ENCODE measurements around the gene UBE2O. TPM values are rescaled to one million over a fixed set of nuclear protein-coding genes. Genes with fewer than 3 reads are reported as not detected.
"Not testable (repeated sequence)": the region's sequence is repeated elsewhere in the genome, so short reads cannot be mapped to it uniquely, and the experiment has no call there.

UBE2O gene
- polyA plus RNA-seq, 4 donors, result 21.9 to 28.7 (median 25.6) TPM

DNA sequence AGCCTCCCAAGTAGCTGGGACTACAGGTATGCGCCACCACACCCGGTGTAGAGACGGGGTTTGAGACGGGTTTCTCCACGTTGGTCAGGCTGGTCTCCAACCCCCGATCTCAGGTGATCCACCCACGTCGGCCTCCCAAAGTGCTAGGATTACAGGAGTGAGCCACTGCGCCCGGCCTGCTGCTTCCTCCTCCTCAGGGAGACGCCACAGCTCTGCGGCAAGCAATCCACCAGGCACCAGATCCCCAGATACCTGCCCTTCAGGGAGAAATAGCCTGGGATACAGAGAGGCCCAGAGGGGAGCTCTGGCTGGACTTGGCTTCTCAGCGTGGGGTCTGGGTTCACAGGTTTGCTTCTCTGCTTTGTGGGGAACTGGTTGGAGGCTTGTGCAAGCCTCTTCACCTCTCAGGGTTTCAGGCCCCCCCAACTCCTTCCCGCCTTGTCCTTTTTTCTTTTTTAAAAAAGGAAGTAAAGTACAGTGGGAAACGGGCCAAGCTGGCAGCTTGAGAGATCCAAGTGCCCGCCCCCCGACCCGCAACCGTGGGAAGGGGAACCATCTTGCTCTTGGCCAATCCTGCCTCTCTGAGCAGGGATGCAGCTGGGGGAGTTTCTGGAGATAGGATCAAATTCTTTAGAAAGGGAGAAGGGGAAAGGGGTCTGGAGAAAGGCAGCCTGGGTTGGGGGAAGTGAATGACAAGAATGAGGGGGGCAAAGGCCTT lies 71.2 kb downstream of the UBE2O start:
- DNase-seq (ENCODE audit: low read depth in 4 of 4, low spot score in 3 of 4), result no peak

GRCh38 chr17:76379646-76380376 lies 73.1 kb downstream of the UBE2O start:
- no peak for DNase-seq (ENCODE audit: low read depth in 4 of 4, low spot score in 3 of 4)

DNA sequence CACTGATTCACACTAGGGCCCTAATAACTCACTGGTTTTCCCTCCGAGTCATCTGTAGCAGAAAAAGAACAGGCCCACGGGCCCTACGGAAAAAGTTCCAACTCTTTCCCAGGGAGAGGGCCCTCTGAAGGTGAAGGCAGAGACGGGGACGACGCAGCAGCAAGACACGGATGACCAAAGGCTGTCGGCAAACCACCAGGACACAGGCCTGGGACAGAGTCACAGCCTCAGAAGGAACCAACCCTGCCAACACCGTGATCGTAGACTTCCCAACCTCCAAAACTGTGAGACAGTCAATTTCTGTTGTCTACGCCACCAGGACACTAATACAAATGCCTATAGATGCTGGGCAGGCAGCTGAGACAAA lies 73.7 kb downstream of the UBE2O start:
- no peak for DNase-seq (ENCODE audit: low read depth in 4 of 4, low spot score in 3 of 4)

DNA sequence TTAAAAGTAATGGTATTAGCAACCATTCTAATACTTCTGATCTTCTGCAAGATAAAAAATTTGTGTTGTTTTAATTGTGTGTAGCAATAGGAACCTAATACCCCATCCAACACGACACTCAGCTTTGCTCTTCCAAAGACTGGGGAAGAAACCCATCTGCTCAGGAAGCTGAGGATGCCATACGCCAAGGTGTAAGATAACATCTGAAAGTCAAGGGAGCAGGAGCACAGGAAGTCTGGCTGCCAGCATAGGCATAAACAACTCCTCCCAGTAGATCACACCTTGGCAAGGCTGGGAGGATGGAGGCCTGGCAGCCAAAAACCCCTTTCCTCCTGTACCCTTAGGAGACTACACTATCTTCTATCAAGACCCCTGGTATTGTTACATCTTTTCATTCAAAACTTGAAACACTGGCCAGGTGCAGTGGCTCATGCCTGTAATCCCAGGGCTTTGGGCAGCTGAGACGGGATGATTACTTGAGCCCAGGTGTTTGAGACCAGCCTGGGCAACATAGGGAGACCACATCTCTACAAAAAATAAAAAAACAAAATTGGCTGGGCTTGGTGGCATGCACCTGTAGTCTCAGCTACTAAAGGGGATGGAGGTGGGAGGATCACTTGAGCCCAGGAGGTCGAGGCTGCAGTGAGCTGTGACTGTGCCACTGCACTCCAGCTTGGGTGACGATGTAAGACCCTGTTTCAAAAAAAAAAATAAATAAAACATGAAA lies 74.2 kb downstream of the UBE2O start:
- no peak for DNase-seq (ENCODE audit: low read depth in 4 of 4, low spot score in 3 of 4)

DNA sequence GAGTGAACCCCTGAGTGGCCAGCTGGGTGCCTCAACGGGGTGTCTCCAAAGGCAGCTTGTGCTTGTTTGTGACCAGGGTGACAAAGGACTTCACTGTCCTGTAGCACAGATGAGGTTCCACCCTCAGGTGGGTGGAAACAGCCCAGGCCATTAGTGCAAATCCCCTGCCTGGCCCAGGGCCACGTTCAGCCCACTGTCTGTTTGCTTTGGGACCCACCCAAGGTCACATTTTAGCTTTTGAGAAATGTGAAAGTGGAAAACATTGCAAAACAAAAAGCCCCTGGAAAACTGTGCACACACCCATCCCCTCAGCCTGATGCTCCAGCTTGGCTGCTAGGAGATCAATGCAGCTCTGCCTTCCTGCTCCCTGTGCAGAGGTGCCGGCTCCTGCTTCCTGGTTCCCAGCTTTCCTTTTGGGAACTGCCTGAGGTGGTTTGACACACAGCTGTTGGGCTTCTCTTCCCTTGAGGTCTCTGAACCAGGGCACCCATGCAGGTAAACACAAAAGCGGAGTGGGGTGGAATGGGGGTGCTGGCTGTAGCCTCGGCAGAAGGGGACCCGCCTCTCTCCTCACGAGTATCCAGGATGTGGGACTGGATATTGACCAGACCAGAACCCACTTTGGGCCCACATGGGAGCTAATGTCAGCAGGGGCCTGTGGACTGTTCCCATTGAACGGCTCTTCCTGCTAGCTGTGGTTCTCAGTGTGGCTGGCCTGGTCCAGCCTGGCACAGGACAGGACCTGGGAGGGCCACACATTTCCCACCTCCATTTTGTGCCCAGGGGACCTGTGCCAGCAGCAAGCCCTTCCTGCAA lies 76.4 kb downstream of the UBE2O start:
- no peak for DNase-seq (ENCODE audit: low read depth in 4 of 4, low spot score in 3 of 4)

DNA sequence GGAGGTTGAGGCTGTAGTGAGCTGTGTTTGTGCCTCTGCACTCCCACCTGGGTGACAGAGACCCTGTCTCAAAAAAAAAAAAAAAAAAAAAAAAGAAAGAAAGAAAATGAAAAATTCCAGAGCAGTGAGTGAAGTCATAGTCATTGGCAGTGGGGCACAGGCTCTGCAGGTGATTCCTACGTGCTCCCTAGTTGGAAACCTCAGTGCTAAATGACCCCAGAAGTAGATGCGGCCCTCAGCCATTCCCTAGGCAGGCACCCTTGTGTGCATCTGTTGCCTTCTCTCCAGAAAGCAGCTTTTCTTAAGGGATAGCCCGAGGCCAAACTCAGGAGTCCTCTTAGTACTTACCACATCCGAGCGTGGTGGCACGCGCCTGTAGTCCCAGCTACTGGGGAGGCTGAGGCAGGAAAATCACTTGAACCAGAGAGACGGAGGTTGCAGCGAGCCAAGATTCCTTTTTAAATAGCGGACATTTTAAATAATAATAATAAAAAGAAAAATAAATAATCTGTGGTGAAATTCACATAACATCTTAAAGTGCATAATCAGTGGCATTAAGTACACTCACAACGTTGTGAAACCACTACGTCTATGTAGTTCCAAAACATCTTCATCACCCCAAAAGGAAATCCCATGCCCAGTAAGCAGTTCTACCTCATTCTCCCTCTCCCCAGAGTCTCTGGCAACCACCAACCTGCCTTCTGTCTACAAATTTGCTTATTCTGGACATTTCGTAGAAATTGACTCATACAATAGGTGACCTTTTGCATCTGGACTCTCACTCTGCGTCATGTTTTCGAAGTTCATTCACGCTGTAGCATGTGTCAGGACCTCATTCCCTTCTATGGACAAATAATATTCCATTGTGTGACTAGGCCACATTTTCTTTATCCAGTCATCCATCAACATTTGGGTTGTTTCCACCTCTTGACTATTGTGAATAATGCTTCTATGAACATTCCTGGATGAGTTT lies 81.0 kb downstream of the UBE2O start:
- no peak for DNase-seq (ENCODE audit: low read depth in 4 of 4, low spot score in 3 of 4)

- DNase-seq (ENCODE audit: low read depth in 4 of 4, low spot score in 3 of 4), result no peak
Observed at GRCh38 chr17:76370261-76370993, 82.5 kb downstream of the UBE2O start.

- no peak for DNase-seq (ENCODE audit: low read depth in 4 of 4, low spot score in 3 of 4)
Observed at GRCh38 chr17:76369804-76370203, 83.1 kb downstream of the UBE2O start.

DNA sequence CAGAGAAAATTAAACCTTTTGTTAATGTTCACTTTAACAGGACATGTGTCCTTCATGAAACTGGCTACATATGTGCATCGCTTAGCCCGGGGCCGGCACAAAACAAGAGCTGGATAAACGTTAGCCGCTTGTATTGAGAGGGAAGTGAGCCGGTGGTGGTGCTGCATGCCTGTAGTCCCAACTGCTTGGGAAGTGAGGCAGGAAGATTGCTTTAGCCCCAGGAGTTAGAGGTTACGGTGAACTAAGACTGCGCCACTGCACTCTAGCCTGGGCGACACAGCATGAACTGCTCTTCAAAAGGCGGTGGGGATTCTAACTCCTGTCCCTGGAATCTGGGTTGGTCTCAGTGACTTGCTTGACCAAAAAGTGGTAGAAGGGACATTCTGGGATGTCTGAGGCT lies 83.6 kb downstream of the UBE2O start:
- no peak for DNase-seq (ENCODE audit: low read depth in 4 of 4, low spot score in 3 of 4)

DNA sequence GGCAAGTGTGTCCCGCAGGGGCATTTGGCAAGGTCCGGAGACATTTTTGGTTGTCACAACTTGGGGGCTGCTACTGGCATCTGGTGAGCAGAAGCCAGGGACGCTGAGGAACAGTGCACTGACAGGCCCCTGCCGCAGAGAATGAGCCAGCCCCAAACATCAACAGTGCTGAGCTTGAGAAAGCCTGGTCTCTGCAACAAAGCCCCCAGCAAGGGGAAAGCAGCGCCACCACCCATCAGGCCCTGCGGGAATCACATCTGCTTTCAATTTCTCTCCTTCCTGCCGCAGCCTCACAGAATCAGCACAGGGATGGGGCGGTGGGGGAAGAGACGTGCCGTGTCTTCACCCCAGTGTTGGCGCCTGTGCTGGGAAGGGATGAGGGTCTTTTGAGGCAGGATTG lies 84.4 kb downstream of the UBE2O start:
- DNase-seq (ENCODE audit: low read depth in 4 of 4, low spot score in 3 of 4), result no peak

DNA sequence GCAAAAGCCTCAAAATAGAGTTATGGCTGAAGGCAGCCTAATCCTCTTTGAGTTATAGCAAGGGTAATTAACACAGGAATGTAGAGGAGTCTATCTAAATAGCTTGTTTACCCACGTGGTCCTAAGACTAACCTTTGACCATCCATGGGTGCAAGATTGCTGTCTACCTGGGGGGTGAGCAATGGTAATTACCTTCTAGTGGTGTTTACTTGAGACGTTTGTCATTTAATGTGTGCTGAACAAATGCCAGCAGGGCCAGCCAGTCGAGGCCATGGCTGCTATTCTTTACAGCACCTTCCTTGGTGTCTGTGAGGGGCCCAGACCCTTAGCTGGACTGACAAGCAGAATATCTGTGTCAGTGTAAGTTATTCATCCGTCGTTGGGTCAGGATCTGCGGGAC lies 85.3 kb downstream of the UBE2O start:
- DNase-seq (ENCODE audit: low read depth in 4 of 4, low spot score in 3 of 4), result no peak

DNA sequence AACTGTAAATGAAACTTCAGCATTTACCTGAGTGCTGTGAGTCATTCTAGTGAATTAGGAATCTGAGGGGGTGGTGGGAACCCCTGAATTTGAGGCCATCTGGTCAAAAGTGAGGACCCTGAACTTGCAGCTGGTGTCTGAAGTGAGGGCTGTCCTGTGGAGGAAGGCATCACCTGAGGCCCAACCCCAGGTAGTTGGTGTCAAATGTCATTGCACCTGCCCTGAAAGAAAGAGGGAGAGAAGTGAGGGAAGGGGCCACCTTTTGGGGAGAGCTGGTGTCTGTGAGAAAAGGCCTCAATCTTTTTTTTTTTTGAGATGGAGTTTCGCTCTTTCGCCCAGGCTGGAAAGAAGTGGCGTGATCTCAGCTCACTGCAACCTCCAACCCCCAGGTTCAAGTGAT lies 86.7 kb downstream of the UBE2O start:
- DNase-seq (ENCODE audit: low read depth in 4 of 4, low spot score in 3 of 4), result no peak

DNA sequence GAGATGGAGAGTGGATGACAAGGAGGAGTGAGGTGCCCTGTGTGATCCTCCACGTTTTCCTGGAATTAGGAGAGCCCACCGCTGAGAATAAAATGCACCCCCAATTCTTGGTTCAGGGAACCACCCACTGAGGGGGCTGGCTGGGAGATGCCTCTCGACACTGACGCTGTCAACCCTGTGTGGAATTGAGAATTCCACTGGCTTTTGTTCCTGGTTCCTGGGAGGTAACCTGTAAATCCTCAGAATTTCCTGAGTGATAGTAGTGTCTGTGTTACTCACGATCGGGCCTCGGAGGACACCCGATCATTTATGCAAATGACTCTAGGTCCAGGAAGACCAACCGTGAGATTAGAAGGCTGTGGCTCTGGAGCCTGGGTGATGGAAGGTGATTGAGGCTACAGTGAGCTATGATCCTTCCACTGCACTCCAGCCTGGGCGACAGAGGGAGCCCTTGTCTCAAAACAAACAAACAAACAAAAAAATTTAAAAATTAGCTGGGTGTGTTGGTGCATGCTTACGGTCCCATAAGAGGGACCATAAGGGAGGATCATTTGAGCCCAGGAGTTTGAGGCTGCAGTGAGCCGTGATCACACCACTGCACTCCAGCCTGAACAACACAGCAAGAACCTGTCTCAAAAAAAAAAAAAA lies 87.6 kb downstream of the UBE2O start:
- no peak for DNase-seq (ENCODE audit: low read depth in 4 of 4, low spot score in 3 of 4)

DNA sequence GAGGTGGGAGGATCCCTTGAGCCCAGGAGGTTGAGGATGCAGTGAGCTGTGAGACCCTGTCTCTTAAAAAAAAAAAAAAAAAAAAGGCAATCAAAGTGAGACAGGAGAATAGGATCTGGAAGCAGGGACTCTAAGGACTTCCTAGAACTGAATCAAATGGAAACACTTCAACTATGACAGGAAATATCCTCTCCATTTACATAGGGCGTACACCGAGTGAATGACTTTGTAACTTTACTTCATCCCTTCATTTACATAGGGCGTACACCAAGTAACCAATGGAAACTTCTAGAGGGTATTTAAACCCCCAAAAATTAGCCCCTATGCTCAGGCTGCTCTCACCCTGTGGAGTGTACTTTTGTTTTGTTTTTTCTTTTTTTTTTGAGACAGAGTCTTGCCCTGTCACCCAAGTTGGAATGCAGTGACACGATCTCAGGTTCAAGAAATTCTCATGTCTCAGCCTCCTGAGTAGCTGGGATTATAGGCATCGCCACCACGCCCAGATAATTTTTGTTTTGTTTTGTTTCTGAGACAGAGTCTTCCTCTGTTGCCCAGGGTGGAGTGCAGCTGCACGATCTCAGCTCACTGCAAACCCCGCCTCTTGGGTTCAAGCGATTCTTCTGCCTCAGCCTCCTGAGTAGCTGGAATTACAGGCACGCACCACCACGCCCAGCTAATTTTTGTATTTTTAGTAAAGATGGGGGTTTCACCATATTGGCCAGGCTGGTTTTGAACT lies 89.7 kb downstream of the UBE2O start:
- no peak for DNase-seq (ENCODE audit: low read depth in 4 of 4, low spot score in 3 of 4)

DNA sequence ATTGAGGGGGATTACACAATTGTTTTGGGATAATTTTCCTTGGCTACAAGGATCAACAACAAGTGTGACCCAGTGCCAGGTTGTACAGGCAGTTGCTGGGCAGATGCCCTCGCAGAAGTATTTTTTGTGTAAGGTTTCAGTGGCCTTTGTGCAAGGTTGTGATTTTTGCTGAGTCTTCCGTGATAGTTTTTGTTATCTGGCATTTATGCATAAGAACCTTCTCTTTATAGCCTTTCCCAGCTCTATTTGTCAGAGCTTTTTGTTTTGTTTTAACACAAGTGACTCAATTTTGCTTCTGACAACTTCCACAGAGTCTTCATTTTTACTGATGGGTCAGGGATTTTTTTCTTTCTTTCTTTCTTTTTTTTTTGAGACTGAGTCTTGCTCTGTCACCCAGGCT lies 92.5 kb downstream of the UBE2O start:
- DNase-seq (ENCODE audit: low read depth in 4 of 4, low spot score in 3 of 4), result no peak

DNA sequence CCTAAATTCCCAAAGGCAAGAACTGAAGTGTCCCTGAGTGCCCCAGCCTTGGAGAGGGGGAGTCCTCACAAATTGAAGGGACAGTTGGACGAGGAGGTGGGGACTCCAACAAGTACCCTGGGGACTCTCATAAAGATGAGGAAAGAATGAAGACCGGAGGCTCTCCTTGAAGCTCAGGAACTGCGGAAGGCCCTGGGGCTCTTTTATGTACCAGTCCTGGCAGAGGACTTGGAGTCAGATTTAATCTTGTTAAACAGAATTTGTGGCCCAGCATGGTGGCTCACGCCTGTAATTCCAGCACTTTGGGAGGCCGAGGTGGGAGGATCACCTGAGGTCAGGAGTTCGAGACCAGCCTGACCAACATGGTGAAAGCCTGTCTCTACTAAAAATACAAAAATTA lies 93.2 kb downstream of the UBE2O start:
- DNase-seq (ENCODE audit: low read depth in 4 of 4, low spot score in 3 of 4), result not testable (repeated sequence)

DNA sequence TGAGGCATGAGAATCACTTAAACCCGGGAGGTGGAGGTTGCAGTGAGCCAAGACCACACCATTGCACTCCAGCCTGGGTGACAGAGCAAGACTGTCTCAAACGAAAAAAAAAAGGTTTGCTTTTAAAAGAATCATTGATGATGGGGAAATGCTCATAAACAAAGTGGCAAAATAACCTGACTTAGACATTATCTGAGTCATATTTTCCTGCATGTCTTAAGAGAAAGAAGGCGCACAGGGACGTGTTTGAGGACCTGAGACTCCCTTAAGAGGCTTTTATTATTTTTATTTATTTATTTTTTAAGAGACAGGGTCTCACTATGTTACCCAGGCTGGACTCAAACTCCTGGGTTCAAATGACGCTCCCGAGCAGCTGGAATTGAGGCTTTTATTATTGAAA lies 93.6 kb downstream of the UBE2O start:
- no peak for DNase-seq (ENCODE audit: low read depth in 4 of 4, low spot score in 3 of 4)

- no peak for DNase-seq (ENCODE audit: low read depth in 4 of 4, low spot score in 3 of 4)
Observed at GRCh38 chr17:76357597-76358158, 95.3 kb downstream of the UBE2O start.

All from left renal pelvis (tissue), 4 donors.